ENCODE data around the gene SLC15A1.

SLC15A1 gene

GRCh38 chr13:98697791-98698190, 54.7 kb downstream of the SLC15A1 start:
- DNase-seq (ENCODE audit: low read depth), result no peak

GRCh38 chr13:98693756-98694155, 58.7 kb downstream of the SLC15A1 start:
- no peak for DNase-seq (ENCODE audit: low read depth)

- DNase-seq (ENCODE audit: low read depth), result no peak
Observed at GRCh38 chr13:98691360-98691759, 61.1 kb downstream of the SLC15A1 start.

GRCh38 chr13:98690348-98691022, 62.0 kb downstream of the SLC15A1 start:
- no peak for DNase-seq (ENCODE audit: low read depth)

DNA sequence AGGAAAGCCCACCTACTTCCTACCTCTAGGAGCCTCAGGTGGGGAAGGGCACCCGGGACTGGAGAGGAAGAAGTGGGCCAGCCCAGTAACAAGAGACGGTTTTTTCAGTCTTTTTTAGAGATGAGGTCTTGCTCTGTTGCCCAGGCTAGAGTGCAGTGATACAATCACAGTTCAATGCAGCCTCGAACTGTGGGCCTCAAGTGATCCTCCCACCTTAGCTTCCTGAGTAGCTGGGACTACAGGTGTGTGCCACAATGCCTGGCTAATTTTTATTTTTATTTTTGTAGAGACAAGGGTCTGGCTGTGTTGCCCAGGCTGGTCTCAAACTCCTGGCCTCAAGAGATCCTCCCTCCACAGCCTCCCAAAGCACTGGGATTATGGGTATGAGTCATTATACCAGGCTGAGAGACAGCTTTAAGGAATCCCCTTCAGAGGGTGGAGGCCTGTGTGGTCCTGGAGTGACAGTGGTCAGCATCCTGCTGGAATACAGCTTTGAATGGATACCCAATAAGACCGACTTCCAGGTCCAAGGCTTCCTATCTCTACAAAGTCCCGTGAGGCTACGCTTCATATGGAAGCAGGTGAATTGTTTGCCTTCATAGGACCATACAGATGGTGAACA, 63.0 kb downstream of the SLC15A1 start:
- no peak for DNase-seq (ENCODE audit: low read depth)

DNA sequence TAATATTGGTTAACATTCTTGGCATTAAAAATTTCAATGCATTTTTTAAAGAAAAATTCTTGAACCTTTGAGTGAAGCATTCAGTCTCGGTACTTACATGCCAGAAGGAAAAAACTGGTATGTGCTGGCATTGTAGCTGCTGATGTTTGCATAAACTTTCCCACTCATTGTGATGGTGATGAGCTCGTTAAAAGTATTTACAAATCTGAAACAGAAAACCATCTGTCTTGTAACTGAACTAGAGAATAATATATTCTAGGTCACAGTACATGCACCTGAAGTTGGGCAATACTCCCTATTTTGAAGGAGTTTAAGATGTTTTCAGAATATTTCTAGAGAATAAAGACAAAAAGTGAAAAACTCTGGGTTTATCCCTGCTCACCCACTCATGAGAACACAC, 64.1 kb downstream of the SLC15A1 start:
- DNase-seq (ENCODE audit: low read depth), result no peak

GRCh38 chr13:98687319-98687718, 65.2 kb downstream of the SLC15A1 start:
- no peak for DNase-seq (ENCODE audit: low read depth)

- no peak for DNase-seq (ENCODE audit: low read depth)
Observed at GRCh38 chr13:98686270-98686669, 66.2 kb downstream of the SLC15A1 start.

GRCh38 chr13:98685146-98685545, 67.3 kb downstream of the SLC15A1 start:
- DNase-seq (ENCODE audit: low read depth), result no peak

DNA sequence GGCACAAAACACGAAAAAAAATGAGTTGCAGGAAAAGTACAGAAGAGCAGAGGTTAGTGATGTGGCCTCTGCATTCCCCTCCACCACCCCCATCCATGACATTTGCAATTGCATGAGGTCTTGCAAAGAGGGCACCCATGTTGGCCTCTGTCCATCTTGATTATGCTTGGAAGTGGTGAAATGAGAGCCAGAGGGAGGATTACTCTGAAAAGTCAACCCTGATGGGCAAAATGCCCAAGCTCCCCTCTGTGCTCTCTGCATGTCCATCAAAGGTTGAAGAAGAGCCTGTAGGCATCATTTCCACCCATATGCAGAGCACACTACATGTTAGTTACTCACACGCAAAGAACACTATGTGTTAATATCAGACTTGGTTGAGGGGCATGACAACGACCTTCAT, 71.4 kb downstream of the SLC15A1 start:
- DNase-seq (ENCODE audit: low read depth), result no peak

- DNase-seq (ENCODE audit: low read depth), result no peak
Observed at GRCh38 chr13:98678741-98679140, 73.7 kb downstream of the SLC15A1 start.

DNA sequence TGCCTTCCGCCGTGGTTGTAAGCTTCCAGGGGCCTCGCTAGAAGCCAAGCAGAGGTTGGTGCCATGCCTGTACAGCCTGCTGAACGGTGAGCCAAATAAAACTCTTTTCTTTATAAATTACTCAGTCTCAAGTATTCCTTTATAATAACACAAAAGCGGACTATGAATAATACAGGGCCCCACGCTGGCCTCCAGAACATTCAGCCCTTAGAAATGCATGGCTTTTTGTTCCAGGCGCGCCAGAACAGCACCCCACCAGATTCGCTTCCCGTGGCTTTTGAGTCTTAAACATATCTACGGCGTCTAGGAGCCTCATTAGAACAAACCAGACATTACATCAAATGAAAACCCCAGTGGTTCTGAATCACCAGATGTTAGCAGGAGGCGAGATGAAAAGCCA, 75.1 kb downstream of the SLC15A1 start:
- DNase-seq (ENCODE audit: low read depth), result no peak

- DNase-seq (ENCODE audit: low read depth), result no peak
Observed at GRCh38 chr13:98676239-98676638, 76.2 kb downstream of the SLC15A1 start.

DNA sequence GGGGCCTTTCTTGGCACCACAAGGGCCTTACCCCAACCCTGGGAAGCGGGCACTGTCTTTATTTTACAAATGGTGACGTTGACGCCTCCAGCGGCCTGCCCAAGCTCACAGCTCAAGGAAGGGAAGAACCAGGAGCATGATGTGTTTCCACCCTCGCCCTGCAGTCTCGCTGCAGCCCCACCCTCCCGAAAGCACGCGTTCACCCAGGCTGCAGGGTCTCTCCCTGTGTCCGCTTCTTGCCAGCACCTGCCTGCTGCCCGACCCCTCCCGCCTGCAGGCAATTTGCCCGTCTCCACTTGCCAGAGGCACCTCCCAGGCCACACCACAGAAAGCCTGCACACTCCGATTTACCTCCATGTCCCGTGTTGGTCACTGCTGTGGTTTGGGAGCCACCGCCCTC, 76.6 kb downstream of the SLC15A1 start:
- DNase-seq (ENCODE audit: low read depth), result no peak

DNA sequence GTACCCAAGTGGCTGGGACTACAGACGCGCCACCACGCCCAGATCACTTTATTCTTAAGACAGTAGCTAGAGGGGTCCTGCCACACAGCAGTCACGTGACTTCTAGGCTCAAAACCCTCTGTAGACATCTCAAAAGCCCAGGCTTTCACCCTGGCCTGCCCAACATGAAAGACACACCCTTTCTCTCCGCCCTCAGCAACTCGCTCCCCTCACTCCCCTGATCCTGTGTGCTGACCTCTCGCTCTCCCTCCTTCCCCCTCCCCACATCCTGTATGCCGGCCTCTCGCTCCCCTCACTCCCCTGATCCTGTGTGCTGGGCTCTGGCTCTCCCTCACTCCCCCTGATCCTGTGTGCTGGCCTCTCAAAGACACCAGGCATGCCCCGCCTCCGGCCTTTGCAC, 77.4 kb downstream of the SLC15A1 start:
- DNase-seq (ENCODE audit: low read depth), result no peak

GRCh38 chr13:98672947-98673613, 79.4 kb downstream of the SLC15A1 start:
- DNase-seq (ENCODE audit: low read depth), result no peak

DNA sequence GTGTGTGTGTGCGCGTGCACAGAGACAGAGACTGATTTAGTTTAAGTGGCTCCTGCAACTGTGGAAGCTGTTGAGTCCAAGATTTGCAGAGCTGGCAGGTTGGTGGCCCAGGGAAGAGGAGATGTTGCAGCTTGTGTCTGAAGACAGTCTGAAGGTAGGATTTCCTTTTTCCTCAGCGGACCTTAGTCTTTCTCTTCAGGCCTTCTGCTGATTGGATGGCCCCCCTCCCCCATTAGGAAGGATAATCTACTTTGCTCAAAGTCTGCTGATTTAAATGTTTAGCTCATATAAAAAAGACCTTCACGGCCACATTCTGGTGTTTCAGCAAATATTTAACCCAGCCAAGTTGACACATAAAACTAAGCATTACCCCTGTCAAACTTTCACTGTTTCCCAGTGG, 84.3 kb downstream of the SLC15A1 start:
- DNase-seq (ENCODE audit: low read depth), result no peak

DNA sequence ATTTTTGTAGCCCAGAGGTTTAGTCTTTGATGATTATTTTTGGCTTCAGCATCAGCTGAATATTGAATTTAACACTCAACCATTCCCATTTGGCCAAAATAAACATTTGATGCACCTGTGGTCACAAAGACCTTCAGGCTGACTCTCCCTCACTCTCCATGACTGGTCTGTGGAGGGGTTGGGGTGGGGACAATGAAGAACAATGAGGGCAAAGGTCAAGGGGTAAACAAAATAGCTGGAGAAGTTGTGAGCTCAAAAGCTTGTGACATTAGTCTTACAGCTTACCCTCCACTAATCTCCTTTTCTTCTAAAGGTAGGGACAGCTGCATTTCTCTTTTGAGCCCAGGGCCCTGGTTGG, 86.9 kb downstream of the SLC15A1 start:
- no peak for DNase-seq (ENCODE audit: low read depth)

GRCh38 chr13:98664924-98665637, 87.4 kb downstream of the SLC15A1 start:
- DNase-seq (ENCODE audit: low read depth), result no peak

- DNase-seq (ENCODE audit: low read depth), result no peak
Observed at GRCh38 chr13:98664510-98664909, 88.0 kb downstream of the SLC15A1 start.

- no peak for DNase-seq (ENCODE audit: low read depth)
Observed at GRCh38 chr13:98664047-98664446, 88.4 kb downstream of the SLC15A1 start.

GRCh38 chr13:98658131-98658530, 94.3 kb downstream of the SLC15A1 start:
- no peak for DNase-seq (ENCODE audit: low read depth)

DNA sequence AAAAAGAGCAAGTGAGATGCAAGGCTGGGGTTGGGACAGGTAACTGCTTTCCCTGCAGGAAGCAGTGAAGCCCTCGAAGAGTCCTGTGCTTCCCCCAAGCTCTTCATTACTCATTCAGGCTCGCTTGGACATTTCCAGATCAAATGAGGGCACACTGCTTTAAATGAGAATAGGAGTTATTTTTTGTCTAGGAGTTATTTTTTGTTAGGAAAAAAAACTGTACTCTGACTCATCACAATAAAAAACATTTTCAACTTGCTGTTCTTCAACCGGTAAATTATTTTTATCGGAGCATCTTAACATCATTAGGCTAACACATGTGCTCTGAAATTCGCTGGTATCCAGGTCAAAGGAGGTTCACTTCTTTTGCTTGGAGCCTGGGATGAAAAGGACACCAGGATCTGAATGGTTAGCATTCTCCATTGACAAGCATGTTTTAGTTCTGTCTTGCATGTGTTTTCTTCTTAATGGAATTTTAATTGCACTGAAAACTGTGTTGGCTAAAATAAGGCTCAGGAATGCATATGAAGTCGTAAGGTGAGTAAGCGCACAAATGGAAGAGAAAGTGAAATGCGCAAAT, 94.9 kb downstream of the SLC15A1 start:
- DNase-seq (ENCODE audit: low read depth), result no peak
